ENCODE results near the gene HIF1A.

HIF1A gene

GRCh38 chr14:61759878-61760277, 64.6 kb downstream of the HIF1A start:
- no peak for DNase-seq (ENCODE audit: low spot score)
- TF ChIP-seq CTCF (IDR thresholded peaks at IDR 0.05; ENCODE audit: borderline replicate concordance, control extremely low read depth, extremely low read depth, insufficient read depth, missing control alignments): no peak
- in situ Hi-C loops (cut with MboI; ENCODE audit: low sequenced_read_pairs, unreplicated experiment): no loop called here

GRCh38 chr14:61761557-61761956, 66.2 kb downstream of the HIF1A start:
- in situ Hi-C loops (cut with MboI; ENCODE audit: low sequenced_read_pairs, unreplicated experiment): no loop called here
- TF ChIP-seq CTCF (IDR thresholded peaks at IDR 0.05; ENCODE audit: borderline replicate concordance, control extremely low read depth, extremely low read depth, insufficient read depth, missing control alignments): no peak
- no peak for DNase-seq (ENCODE audit: low spot score)

DNA sequence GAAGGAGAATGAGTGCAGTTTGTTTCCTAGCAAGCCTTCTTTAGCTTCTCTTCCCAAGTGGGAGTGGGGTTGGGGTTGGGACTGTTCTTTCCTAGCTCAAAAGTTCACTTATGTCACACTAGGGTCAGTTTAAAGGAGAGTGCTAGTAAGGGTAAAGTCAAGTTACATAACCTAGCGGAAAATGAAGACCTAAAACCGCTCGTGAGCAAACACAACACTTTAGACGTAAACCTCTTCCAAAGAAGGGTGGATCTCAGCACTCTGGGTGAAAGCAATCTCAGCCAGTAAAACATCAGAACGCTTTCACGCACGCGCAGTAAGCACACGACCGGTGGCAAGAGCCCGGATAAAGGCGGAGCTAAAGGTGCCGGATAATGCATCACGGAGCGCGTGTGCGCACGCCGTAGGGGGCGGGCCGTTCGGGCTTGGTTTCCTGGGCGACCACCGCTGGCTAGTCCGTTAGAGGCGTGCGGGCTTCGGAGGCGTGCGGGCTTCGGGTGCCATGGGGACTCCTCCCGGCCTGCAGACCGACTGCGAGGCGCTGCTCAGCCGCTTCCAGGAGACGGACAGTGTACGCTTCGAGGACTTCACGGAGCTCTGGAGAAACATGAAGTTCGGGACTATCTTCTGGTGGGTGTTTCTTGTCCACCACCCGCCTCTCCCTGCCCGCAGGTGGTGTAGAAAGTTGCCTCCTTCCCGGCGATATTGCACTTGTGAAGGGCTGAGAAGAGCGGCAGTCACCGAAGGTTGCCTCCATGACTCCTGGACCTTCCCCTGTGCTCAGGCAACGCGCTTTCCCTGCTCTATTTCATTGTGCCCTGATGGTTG, 66.9 kb downstream of the HIF1A start, which contains the start of gene SNAPC1:
Gene SNAPC1, plus strand, starts transcription at position 462 of the 828 bp plus-strand sequence. Its CDS starts 41 bp downstream, at position 503.
- no peak for TF ChIP-seq CTCF (IDR thresholded peaks at IDR 0.05; ENCODE audit: borderline replicate concordance, control extremely low read depth, extremely low read depth, insufficient read depth, missing control alignments)
- peak; percentile 99 for DNase-seq (ENCODE audit: low spot score)
- in situ Hi-C loops (cut with MboI; ENCODE audit: low sequenced_read_pairs, unreplicated experiment): no loop called here

DNA sequence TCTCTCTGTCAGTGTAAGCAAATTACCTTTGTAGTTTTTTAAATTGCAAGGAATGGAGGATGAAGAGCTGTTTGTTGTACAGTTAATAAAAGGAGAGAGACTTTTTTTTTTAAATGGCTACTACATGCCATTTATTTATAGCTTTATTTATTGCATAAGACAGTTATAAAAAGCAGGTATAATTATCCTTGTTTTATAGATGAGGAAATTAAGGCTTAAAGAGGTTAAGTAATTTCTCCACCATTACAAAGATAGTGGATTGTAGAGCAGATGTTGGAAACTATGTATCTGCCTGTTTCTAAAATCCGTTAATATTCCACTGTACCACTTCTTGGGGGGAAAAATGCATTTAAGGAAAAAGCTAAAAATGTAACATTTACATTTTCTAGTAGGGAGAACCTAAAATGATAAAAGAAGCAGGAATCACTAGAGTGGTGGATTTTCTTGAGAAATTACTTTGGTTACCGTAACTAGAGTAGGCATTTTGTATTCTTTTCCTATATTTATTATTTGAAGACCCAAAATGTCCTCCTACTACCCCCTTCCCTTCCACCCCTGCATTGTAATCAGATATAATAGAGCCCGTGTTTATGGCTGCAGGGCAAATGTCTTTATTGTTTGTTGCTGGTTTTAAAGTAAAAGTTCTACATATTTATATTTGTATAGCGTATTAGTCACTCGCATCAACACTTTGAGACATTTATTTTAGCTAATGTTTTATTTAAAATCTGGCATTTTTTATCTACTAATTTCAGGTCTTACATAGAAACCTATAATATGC, 69.2 kb downstream of the HIF1A start:
- DNase-seq (ENCODE audit: low spot score): no peak
- in situ Hi-C loops (cut with MboI; ENCODE audit: low sequenced_read_pairs, unreplicated experiment): no loop called here
- TF ChIP-seq CTCF (IDR thresholded peaks at IDR 0.05; ENCODE audit: borderline replicate concordance, control extremely low read depth, extremely low read depth, insufficient read depth, missing control alignments): no peak

GRCh38 chr14:61765225-61765943, 70.1 kb downstream of the HIF1A start:
- DNase-seq (ENCODE audit: low spot score): no peak
- no peak for TF ChIP-seq CTCF (IDR thresholded peaks at IDR 0.05; ENCODE audit: borderline replicate concordance, control extremely low read depth, extremely low read depth, insufficient read depth, missing control alignments)
- in situ Hi-C loops (cut with MboI; ENCODE audit: low sequenced_read_pairs, unreplicated experiment): no loop called here

DNA sequence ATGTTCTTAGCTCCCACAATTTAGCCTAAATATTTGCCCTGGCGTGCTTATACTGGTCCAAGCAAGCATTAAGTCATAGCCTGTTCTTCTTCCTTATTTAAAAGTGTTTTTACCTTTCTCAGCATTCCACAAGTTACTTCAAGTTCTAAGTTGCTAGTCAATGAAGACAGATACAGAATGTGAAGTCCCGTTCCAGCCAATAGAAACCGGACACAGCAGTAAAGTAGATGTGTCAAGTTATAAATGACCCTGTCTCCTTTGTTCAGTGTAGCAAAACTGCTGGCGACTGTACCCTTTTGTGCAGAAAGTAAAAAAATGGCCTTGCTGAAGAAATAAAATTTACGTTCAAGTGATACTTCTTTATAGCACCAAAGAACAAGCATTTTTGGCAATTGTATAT, 70.8 kb downstream of the HIF1A start:
- DNase-seq (ENCODE audit: low spot score): no peak
- in situ Hi-C loops (cut with MboI; ENCODE audit: low sequenced_read_pairs, unreplicated experiment): no loop called here
- TF ChIP-seq CTCF (IDR thresholded peaks at IDR 0.05; ENCODE audit: borderline replicate concordance, control extremely low read depth, extremely low read depth, insufficient read depth, missing control alignments): no peak

Measured in GM13976 (cell line).